Uterus (tissue), 4 donors: Measurements from ENCODE around the gene PRPH2. TPM values are rescaled to one million over a fixed set of nuclear protein-coding genes. Genes with fewer than 3 reads are reported as not detected.
"Not testable (repeated sequence)": the region's sequence is repeated elsewhere in the genome, so short reads cannot be mapped to it uniquely, and the experiment has no call there.

ENCODE experiments used
- DNase-seq, 2 donors: peaks; one replicate each; pipeline ENCODE4 v3.0.0-alpha.2; 2019 to 2020
- H3K27ac ChIP-seq, 2 donors: fragments of 200-600 bp; sonication (generic); 1 replicate in 1 of 2; 2 replicates in 1 of 2; pipeline ENCODE4 v1.5.1; 2016 to 2018
- H3K27me3 ChIP-seq, 2 donors: fragments of 200-600 bp; sonication (generic); one replicate each; pipeline ENCODE4 v1.5.1; 2018 to 2019; ENCODE audit warnings: control low read depth in 1 of 2
- H3K36me3 ChIP-seq, 2 donors: fragments of 200-600 bp; sonication (generic); one replicate each; pipeline ENCODE4 v1.5.1; 2019; ENCODE audit warnings: control low read depth in 1 of 2
- H3K4me1 ChIP-seq, 2 donors: fragments of 200-600 bp; sonication (generic); one replicate each; pipeline ENCODE4 v1.5.1; 2018 to 2019; ENCODE audit warnings: control low read depth in 1 of 2
- H3K4me3 ChIP-seq, 2 donors: fragments of 200-600 bp; sonication (generic); 1 replicate in 1 of 2; 2 replicates in 1 of 2; pipeline ENCODE4 v1.5.1; 2018 to 2019; ENCODE audit warnings: mild to moderate bottlenecking in 1 of 2
- H3K9me3 ChIP-seq, 2 donors: fragments of 200-600 bp; sonication (generic); one replicate each; pipeline ENCODE4 v1.5.1; 2019; ENCODE audit warnings: control low read depth in 1 of 2
- POLR2A ChIP-seq, 2 donors: fragments of 450-650 bp; IDR thresholded peaks; one replicate each; pipeline ENCODE4 v1.6.1; 2016; ENCODE audit warnings: antibody characterized with exemption in 2 of 2, mild to moderate bottlenecking in 1 of 2, moderate library complexity in 1 of 2
- intact Hi-C: fragments of 100-400 bp; cut with DNase I; formaldehyde crosslinking; loops from one replicate; pipeline ENCODE4 v1.15.1; 2023; ENCODE audit warnings: low total_unique reads
- total RNA-seq, 4 donors: library from RNA; depleted of rRNA in 3 of 4; stranded (reverse); fragments of >200 nt in 3 of 4; gene quantifications; one replicate each; pipeline versions ENCODE4 v1.1.0 to v1.2.4, GENCODE V29; 2014 to 2023
- TF ChIP-seq, protein P1 (sequence below), 4 experiments: fragments of 200-600 bp in 2 of 4; fragments of 450-650 bp in 2 of 4; sonication (generic) in 2 of 4; IDR thresholded peaks; one replicate each; pipeline ENCODE4 v1.5.1; 2016 to 2019; ENCODE audit warnings: antibody characterized with exemption in 4 of 4, mild to moderate bottlenecking in 2 of 4, moderate library complexity in 1 of 4
- donor health status: DM: yes; HTN: yes; CAD: no.

Gene PRPH2
- total RNA-seq, 4 donors from 2014 or later = 2.0 to 7.0 (median 5.8) TPM; not detected in 1

DNA sequence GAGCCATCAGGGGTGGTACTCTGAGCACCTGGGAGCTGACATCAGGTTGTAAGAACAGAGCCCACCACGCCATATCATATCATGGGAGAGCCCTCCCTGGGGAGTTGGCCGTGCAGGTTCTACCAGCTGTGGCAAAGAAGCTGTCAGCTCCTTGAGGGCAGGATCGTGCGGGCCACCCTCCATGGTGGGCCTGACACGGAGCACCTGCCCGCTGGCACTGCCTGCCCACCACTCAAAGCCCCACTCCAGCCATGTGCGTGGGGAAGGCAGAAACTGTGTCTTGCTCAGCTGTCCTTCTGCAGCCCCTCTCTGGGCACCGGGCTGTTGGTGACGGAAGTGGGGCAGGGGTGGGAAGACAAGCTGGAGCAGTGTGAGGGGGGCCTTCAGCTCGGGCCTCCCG, 14.3 kb downstream of the PRPH2 start:
- TF ChIP-seq, protein P1, sequence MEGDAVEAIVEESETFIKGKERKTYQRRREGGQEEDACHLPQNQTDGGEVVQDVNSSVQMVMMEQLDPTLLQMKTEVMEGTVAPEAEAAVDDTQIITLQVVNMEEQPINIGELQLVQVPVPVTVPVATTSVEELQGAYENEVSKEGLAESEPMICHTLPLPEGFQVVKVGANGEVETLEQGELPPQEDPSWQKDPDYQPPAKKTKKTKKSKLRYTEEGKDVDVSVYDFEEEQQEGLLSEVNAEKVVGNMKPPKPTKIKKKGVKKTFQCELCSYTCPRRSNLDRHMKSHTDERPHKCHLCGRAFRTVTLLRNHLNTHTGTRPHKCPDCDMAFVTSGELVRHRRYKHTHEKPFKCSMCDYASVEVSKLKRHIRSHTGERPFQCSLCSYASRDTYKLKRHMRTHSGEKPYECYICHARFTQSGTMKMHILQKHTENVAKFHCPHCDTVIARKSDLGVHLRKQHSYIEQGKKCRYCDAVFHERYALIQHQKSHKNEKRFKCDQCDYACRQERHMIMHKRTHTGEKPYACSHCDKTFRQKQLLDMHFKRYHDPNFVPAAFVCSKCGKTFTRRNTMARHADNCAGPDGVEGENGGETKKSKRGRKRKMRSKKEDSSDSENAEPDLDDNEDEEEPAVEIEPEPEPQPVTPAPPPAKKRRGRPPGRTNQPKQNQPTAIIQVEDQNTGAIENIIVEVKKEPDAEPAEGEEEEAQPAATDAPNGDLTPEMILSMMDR (IDR thresholded peaks at IDR 0.05) = no peak
- no peak for TF ChIP-seq POLR2A (IDR thresholded peaks at IDR 0.05)
- Histone ChIP-seq H3K9me3 (no peaks in the 10 kb centered on the region), H3K4me3 (no peak overlapping the region), H3K27ac (no peak overlapping the region), H3K36me3 (no peaks in the 10 kb centered on the region), H3K4me1 (no peaks in the 10 kb centered on the region), H3K27me3 (no peaks in the 10 kb centered on the region)
- intact Hi-C loops = loop anchor here (10.0 kb wide), 1 partner anchor 823 kb away; no protein-coding TSS in a partner anchor
- no peak for DNase-seq

DNA sequence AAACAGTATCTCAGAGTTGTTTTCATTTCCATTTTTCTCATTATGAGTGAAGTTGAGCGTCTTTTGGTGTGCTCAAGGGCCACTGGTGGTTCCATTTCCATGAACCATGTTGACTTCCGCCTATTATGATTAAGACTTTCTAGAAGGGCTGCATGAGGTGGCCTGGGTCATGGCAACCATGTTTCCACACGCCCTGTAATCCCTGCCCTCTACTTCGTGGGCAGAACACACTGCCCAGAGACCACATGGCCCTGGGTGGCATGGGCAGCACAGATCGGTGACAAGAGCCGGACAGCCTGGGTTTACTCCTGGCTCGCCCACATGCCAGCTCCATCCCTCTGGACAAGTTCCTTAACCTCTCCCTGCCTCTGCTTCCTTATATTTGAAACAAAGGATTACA, 14.8 kb downstream of the PRPH2 start:
- no peaks in the 10 kb centered on the region for H3K27me3 ChIP-seq
- intact Hi-C loops = loop anchor here (10.0 kb wide), 1 partner anchor 823 kb away; no protein-coding TSS in a partner anchor
- H3K9me3 ChIP-seq = no peaks in the 10 kb centered on the region
- TF ChIP-seq, protein P1 (IDR thresholded peaks at IDR 0.05) = no peak
- TF ChIP-seq POLR2A (IDR thresholded peaks at IDR 0.05) = no peak
- no peak for DNase-seq
- no peak overlapping the region for H3K4me3 ChIP-seq
- H3K36me3 ChIP-seq = no peaks in the 10 kb centered on the region
- no peaks in the 10 kb centered on the region for H3K4me1 ChIP-seq
- no peak overlapping the region for H3K27ac ChIP-seq

- intact Hi-C loops = loop anchor here (10.0 kb wide), 1 partner anchor 820 kb away; no protein-coding TSS in a partner anchor
- H3K9me3 ChIP-seq = no peaks in the 10 kb centered on the region
- H3K27me3 ChIP-seq = no peaks in the 10 kb centered on the region
- H3K4me3 ChIP-seq = peak overlapping the region in 1 of 2 donors; percentile 18
- TF ChIP-seq, protein P1 (IDR thresholded peaks at IDR 0.05) = no peak
- no peak for TF ChIP-seq POLR2A (IDR thresholded peaks at IDR 0.05)
- peak overlapping the region in 1 of 2 donors; percentile 23 for H3K27ac ChIP-seq
- no peak for DNase-seq
- no peaks in the 10 kb centered on the region for H3K4me1 ChIP-seq
- no peaks in the 10 kb centered on the region for H3K36me3 ChIP-seq
Measured at GRCh38 chr6:42704937-42705374, 17.4 kb downstream of the PRPH2 start.

DNA sequence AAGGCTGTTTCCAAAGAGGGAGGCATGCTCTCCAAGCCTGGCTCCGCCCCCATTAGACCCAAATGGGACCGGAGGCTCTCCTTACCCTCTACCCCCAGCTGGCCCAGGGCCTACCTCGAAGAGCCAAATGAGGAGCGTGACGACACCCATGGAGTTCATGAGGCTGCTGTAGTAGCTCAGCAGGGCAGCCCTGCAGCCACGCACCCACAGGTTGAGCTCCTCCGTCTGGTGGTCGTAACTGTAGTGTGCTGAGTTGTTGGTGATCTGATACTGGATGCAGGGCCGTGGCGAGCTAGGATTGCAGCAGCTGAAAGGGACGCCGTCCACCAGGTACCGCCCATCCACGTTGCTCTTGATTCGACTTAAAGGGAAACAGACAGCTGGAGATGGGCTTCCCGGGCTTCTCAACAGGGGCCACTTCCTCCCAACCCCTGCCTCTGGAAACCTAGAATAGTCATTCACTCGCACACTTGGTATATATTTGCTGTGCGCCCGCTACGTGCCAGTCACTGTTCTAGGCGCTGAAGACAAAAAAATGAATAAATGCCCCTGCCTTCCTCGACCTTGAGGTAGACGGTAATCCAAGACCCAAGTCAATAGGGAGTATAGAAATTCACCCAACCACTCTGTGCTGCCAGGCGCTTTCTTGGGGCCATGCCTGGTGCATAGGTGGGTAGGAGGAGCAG, 18.0 kb downstream of the PRPH2 start:
- intact Hi-C loops = loop anchor here (10.0 kb wide), 1 partner anchor 820 kb away; no protein-coding TSS in a partner anchor
- no peaks in the 10 kb centered on the region for H3K4me1 ChIP-seq
- H3K27ac ChIP-seq = peak overlapping the region in 1 of 2 donors; percentile 23
- H3K4me3 ChIP-seq = peak overlapping the region; percentile 18 to 27
- H3K27me3 ChIP-seq = no peaks in the 10 kb centered on the region
- H3K36me3 ChIP-seq = no peaks in the 10 kb centered on the region
- TF ChIP-seq, protein P1 (IDR thresholded peaks at IDR 0.05) = no peak
- TF ChIP-seq POLR2A (IDR thresholded peaks at IDR 0.05) = no peak
- no peaks in the 10 kb centered on the region for H3K9me3 ChIP-seq
- DNase-seq = peak; percentile 36 to 47

- not testable (repeated sequence) for H3K27me3 ChIP-seq, DNase-seq, H3K9me3 ChIP-seq, H3K4me3 ChIP-seq, H3K4me1 ChIP-seq, H3K36me3 ChIP-seq, H3K27ac ChIP-seq
- intact Hi-C loops = loop anchor here (10.0 kb wide), 1 partner anchor 818 kb away; no protein-coding TSS in a partner anchor
Measured at GRCh38 chr6:42702786-42703185, 19.6 kb downstream of the PRPH2 start.
